Activated CD8-positive, alpha-beta memory T cell treated with anti-CD3 and anti-CD28 coated beads, Interleukin-2, amount 50 U/mL, for 24 hours (primary cell): ENCODE measurements around the gene MZF1.

Source experiments
- DNase-seq: peaks from one replicate; pipeline ENCODE4 v3.0.0-alpha.2; 2020; ENCODE audit errors: extremely low read depth

Gene MZF1

GRCh38 chr19:58513694-58514563 lies 59.2 kb downstream of the MZF1 start:
- DNase-seq, result peak; percentile 88

- DNase-seq, result no peak
Observed at GRCh38 chr19:58513213-58513693, 59.9 kb downstream of the MZF1 start.
